KBM-7 (cell line): Measurements from ENCODE around the gene RGS1.

Source experiments
- DNase-seq: peaks from one replicate; pipeline ENCODE4 v3.0.0-alpha.2; 2015
- in situ Hi-C: fragments of 300-500 bp; cut with MboI; formaldehyde crosslinking; loops from 2 replicates; pipeline ENCODE4 v1.14.3; 2020; ENCODE audit warnings: low sequenced_read_pairs, low pct_unique_long_range_greater_than_20kb, mixed read lengths

Gene RGS1

GRCh38 chr1:192578144-192578909, 2.8 kb downstream of the RGS1 start:
- DNase-seq, result no peak
- in situ Hi-C loops, result no loop called here

- DNase-seq, result no peak
- in situ Hi-C loops, result no loop called here
These were observed 3.6 kb downstream of the RGS1 start for GRCh38 chr1:192579010-192579738.

- in situ Hi-C loops, result loop anchor here (10.0 kb wide), 1 partner anchor 106 kb away; no protein-coding TSS in a partner anchor
- DNase-seq, result peak; percentile 53
These were observed 4.9 kb downstream of the RGS1 start for GRCh38 chr1:192580351-192580962.

- DNase-seq, result no peak
- in situ Hi-C loops, result loop anchor here (10.0 kb wide), 1 partner anchor 107 kb away; no protein-coding TSS in a partner anchor
These were observed 5.8 kb downstream of the RGS1 start for GRCh38 chr1:192581131-192581927.

- in situ Hi-C loops, result loop anchor here (10.0 kb wide), 1 partner anchor 110 kb away; no protein-coding TSS in a partner anchor
- DNase-seq, result no peak
These were observed 9.3 kb downstream of the RGS1 start for GRCh38 chr1:192584866-192585265.

GRCh38 chr1:192587386-192588266, 12.1 kb downstream of the RGS1 start:
- no peak for DNase-seq
- in situ Hi-C loops, result loop anchor here (10.0 kb wide), 1 partner anchor 113 kb away; no protein-coding TSS in a partner anchor

- in situ Hi-C loops, result loop anchor here (10.0 kb wide), 1 partner anchor 114 kb away; no protein-coding TSS in a partner anchor
- DNase-seq, result no peak
These were observed 13.0 kb downstream of the RGS1 start for GRCh38 chr1:192588546-192588945.

- in situ Hi-C loops, result loop anchor here (10.0 kb wide), 1 partner anchor 115 kb away; no protein-coding TSS in a partner anchor
- no peak for DNase-seq
These were observed 14.2 kb downstream of the RGS1 start for GRCh38 chr1:192589813-192590212.

GRCh38 chr1:192592517-192592916, 16.9 kb downstream of the RGS1 start:
- in situ Hi-C loops, result no loop called here
- DNase-seq, result no peak

GRCh38 chr1:192592981-192593708, 17.6 kb downstream of the RGS1 start:
- in situ Hi-C loops, result no loop called here
- DNase-seq, result no peak

- in situ Hi-C loops, result no loop called here
- DNase-seq, result no peak
These were observed 19.7 kb downstream of the RGS1 start for GRCh38 chr1:192595299-192595698.

- in situ Hi-C loops, result no loop called here
- no peak for DNase-seq
These were observed 23.0 kb downstream of the RGS1 start for GRCh38 chr1:192598589-192598988.

GRCh38 chr1:192600275-192600674, 24.7 kb downstream of the RGS1 start:
- DNase-seq, result no peak
- in situ Hi-C loops, result no loop called here

GRCh38 chr1:192601143-192601542, 25.6 kb downstream of the RGS1 start:
- DNase-seq, result no peak
- in situ Hi-C loops, result no loop called here

GRCh38 chr1:192601567-192601966, 26.0 kb downstream of the RGS1 start:
- no peak for DNase-seq
- in situ Hi-C loops, result no loop called here

GRCh38 chr1:192602757-192603156, 27.2 kb downstream of the RGS1 start:
- in situ Hi-C loops, result no loop called here
- no peak for DNase-seq

- in situ Hi-C loops, result no loop called here
These were observed 27.7 kb downstream of the RGS1 start for GRCh38 chr1:192603218-192603787.

More at GRCh38 chr1:192603218-192603787, 27.7 kb downstream of the RGS1 start:
- no peak for DNase-seq
